Activated CD8-positive, alpha-beta T cell treated with anti-CD3 and anti-CD28 coated beads for 36 hours (primary cell): Measurements from ENCODE around the gene ASMTL. TPM values are rescaled to one million over a fixed set of nuclear protein-coding genes. Genes with fewer than 3 reads are reported as not detected.

Source experiments
- ATAC-seq: fragments of 200-7000 bp; cut with Tn5 transposase; one replicate; pipeline ENCODE4 v1.10.0; 2021; ENCODE audit warnings: mild to moderate bottlenecking, moderate library complexity
- CTCF ChIA-PET: fragments of 350-600 bp; sonication (Branson Sonifier 250); formaldehyde crosslinking; loops from one replicate; lab custom pipeline; 2021; ENCODE audit warnings: antibody characterized with exemption; lab: Charles Lee
- POLR2A ChIA-PET: fragments of 350-600 bp; sonication (Branson Sonifier 250); formaldehyde crosslinking; loops from one replicate; lab custom pipeline; 2021; ENCODE audit warnings: antibody characterized with exemption; lab: Charles Lee
- DNase-seq: peaks from one replicate; pipeline ENCODE4 v3.0.0-alpha.2; 2020
- H3K27ac Mint-ChIP-seq: one replicate; pipeline ENCODE4 v1.8.0; 2021; ENCODE audit warnings: mild to moderate bottlenecking, mixed read lengths
- H3K27me3 Mint-ChIP-seq: one replicate; pipeline ENCODE4 v1.8.0; 2021; ENCODE audit warnings: mixed read lengths
- H3K36me3 Mint-ChIP-seq: one replicate; pipeline ENCODE4 v1.8.0; 2021; ENCODE audit warnings: low read depth, mixed read lengths
- H3K4me1 Mint-ChIP-seq: one replicate; pipeline ENCODE4 v1.8.0; 2021; ENCODE audit warnings: low read depth, mixed read lengths
- H3K4me3 Mint-ChIP-seq: one replicate; pipeline ENCODE4 v1.8.0; 2021; ENCODE audit warnings: mild to moderate bottlenecking, moderate library complexity, mixed read lengths
- H3K9me3 Mint-ChIP-seq: one replicate; pipeline ENCODE4 v1.8.0; 2021; ENCODE audit warnings: mixed read lengths
- CTCF ChIP-seq: fragments of 200-600 bp; IDR thresholded peaks from one replicate; pipeline ENCODE4 v1.8.0; 2022; ENCODE audit warnings: antibody characterized with exemption, mild to moderate bottlenecking
- intact Hi-C: fragments of 100-400 bp; cut with micrococcal nuclease; formaldehyde crosslinking; loops from one replicate; pipeline ENCODE4 v1.10.0; 2022
- total RNA-seq, 2 experiments: library from RNA; stranded (reverse); gene quantifications; one replicate each; pipeline ENCODE4 v1.2.3, GENCODE V29; 2021

Gene ASMTL
- total RNA-seq, 2 experiments from 2014 or later = 55.8 to 57.2 TPM

- ChIA-PET CTCF (no interaction called here), POLR2A (no interaction called here)
- peak; percentile 1 for DNase-seq
- intact Hi-C loops = no loop called here
- ATAC-seq = no peak
- Mint-ChIP-seq H3K36me3 (peaks cover 34% of the 10 kb centered on the region), H3K9me3 (no peaks in the 10 kb centered on the region), H3K27ac (peak overlapping the region; percentile 92), H3K4me1 (peaks cover 62% of the 10 kb centered on the region), H3K27me3 (no peaks in the 10 kb centered on the region), H3K4me3 (peak overlapping the region; percentile 53)
- TF ChIP-seq CTCF = no peak
These were observed 10.9 kb upstream of the ASMTL start for GRCh38 chrX:1463581-1463980.

GRCh38 chrX:1462596-1463251 lies 10.0 kb upstream of the ASMTL start:
- ChIA-PET CTCF (no interaction called here), POLR2A (no interaction called here)
- H3K27ac Mint-ChIP-seq = peak overlapping the region; percentile 92
- no peaks in the 10 kb centered on the region for H3K9me3 Mint-ChIP-seq
- ATAC-seq = peak; percentile 84
- peaks cover 56% of the 10 kb centered on the region for H3K4me1 Mint-ChIP-seq
- H3K36me3 Mint-ChIP-seq = peaks cover 31% of the 10 kb centered on the region
- intact Hi-C loops = no loop called here
- H3K4me3 Mint-ChIP-seq = peak overlapping the region; percentile 53
- no peak for TF ChIP-seq CTCF
- no peaks in the 10 kb centered on the region for H3K27me3 Mint-ChIP-seq
- DNase-seq = peak; percentile 90

GRCh38 chrX:1462110-1462509 lies 9.4 kb upstream of the ASMTL start:
- Mint-ChIP-seq H3K9me3 (no peaks in the 10 kb centered on the region), H3K4me1 (peaks cover 51% of the 10 kb centered on the region), H3K27me3 (no peaks in the 10 kb centered on the region), H3K36me3 (peaks cover 27% of the 10 kb centered on the region), H3K27ac (peak overlapping the region; percentile 92), H3K4me3 (no peak overlapping the region)
- ChIA-PET POLR2A (no interaction called here), CTCF (no interaction called here)
- intact Hi-C loops = no loop called here
- ATAC-seq (no peak), DNase-seq (no peak)
- no peak for TF ChIP-seq CTCF

- H3K9me3 Mint-ChIP-seq = no peaks in the 10 kb centered on the region
- DNase-seq (no peak), ATAC-seq (no peak)
- intact Hi-C loops = loop anchor here (2.0 to 10.0 kb wide), 3 partner anchors 81 to 729 kb away; partner anchors contain the start of gene P2RY8
- H3K27ac Mint-ChIP-seq = peak overlapping the region; percentile 19
- CTCF ChIA-PET = no interaction called here
- H3K36me3 Mint-ChIP-seq = no peaks in the 10 kb centered on the region
- TF ChIP-seq CTCF = no peak
- peaks cover 14% of the 10 kb centered on the region for H3K4me1 Mint-ChIP-seq
- POLR2A ChIA-PET = no interaction called here
- no peaks in the 10 kb centered on the region for H3K27me3 Mint-ChIP-seq
- no peak overlapping the region for H3K4me3 Mint-ChIP-seq
These were observed 3.2 kb upstream of the ASMTL start for GRCh38 chrX:1455948-1456280.

GRCh38 chrX:1453951-1454785 lies 1.5 kb upstream of the ASMTL start:
- intact Hi-C loops = loop anchor here (2.0 to 10.0 kb wide), 3 partner anchors 83 to 731 kb away; partner anchors contain the start of gene P2RY8
- DNase-seq = peak; percentile 95
- Mint-ChIP-seq H3K36me3 (peaks cover 10% of the 10 kb centered on the region), H3K9me3 (peaks cover 9% of the 10 kb centered on the region), H3K27ac (peak overlapping the region; percentile 48), H3K27me3 (no peaks in the 10 kb centered on the region), H3K4me3 (peak overlapping the region; percentile 47), H3K4me1 (peaks cover 21% of the 10 kb centered on the region)
- peak; percentile 96 for TF ChIP-seq CTCF
- ChIA-PET CTCF (no interaction called here), POLR2A (no interaction called here)
- peak; percentile 43 for ATAC-seq
